Ascending aorta (tissue), 2 donors: Measurements from ENCODE around the gene ASTL. TPM values are rescaled to one million over a fixed set of nuclear protein-coding genes. Genes with fewer than 3 reads are reported as not detected.

Source experiments
- DNase-seq, 2 donors: peaks; one replicate each; pipeline ENCODE4 v3.0.0-alpha.2; 2019; ENCODE audit warnings: low spot score in 2 of 2
- H3K27ac ChIP-seq, 2 donors: fragments of 200-600 bp; sonication (generic); one replicate each; pipeline ENCODE4 v1.5.1; 2016 to 2017; ENCODE audit warnings: mild to moderate bottlenecking in 1 of 2
- H3K27me3 ChIP-seq: fragments of 200-600 bp; sonication (generic); one replicate; pipeline ENCODE4 v1.5.1; 2017
- H3K36me3 ChIP-seq, 2 donors: fragments of 200-600 bp; sonication (generic); one replicate each; pipeline ENCODE4 v1.5.1; 2016
- H3K4me1 ChIP-seq, 2 donors: fragments of 200-600 bp; sonication (generic); one replicate each; pipeline ENCODE4 v1.5.1; 2016 to 2017; ENCODE audit warnings: mild to moderate bottlenecking in 1 of 2
- H3K4me3 ChIP-seq, 2 donors: fragments of 200-600 bp; sonication (generic); one replicate each; pipeline ENCODE4 v1.5.1; 2016 to 2017; ENCODE audit warnings: mild to moderate bottlenecking in 1 of 2
- H3K9me3 ChIP-seq, 2 donors: fragments of 200-600 bp; sonication (generic); one replicate each; pipeline ENCODE4 v1.5.1; 2016
- CTCF ChIP-seq, 3 experiments: fragments of 200-600 bp in 2 of 3; fragments of 450-650 bp in 1 of 3; sonication (generic) in 2 of 3; IDR thresholded peaks; one replicate each; pipeline ENCODE4 v1.5.1; 2016 to 2019; ENCODE audit warnings: antibody characterized with exemption in 3 of 3, mild to moderate bottlenecking in 1 of 3, moderate library complexity in 1 of 3
- intact Hi-C: fragments of 100-400 bp; cut with DNase I; formaldehyde crosslinking; loops from one replicate; pipeline ENCODE4 v1.15.1; 2023
- total RNA-seq: library from RNA; depleted of rRNA; stranded (reverse); fragments of >200 nt; gene quantifications from one replicate; pipeline ENCODE4 v1.1.0, GENCODE V29; 2016

The ASTL gene
- total RNA-seq, 1 donor from 2014 or later, result not detected

GRCh38 chr2:96114546-96114902 lies 23.8 kb downstream of the ASTL start:
- Histone ChIP-seq H3K4me3 (peak overlapping the region in 1 of 2 donors; percentile 78), H3K9me3 (no peaks in the 10 kb centered on the region), H3K27me3 (peaks cover 7% of the 10 kb centered on the region), H3K36me3 (no peaks in the 10 kb centered on the region), H3K27ac (no peak overlapping the region), H3K4me1 (peaks cover 0 to 4% of the 10 kb centered on the region in 2 donors)
- DNase-seq, result no peak
- intact Hi-C loops, result loop anchor here (5.0 to 10.0 kb wide), 3 partner anchors 42 to 90 kb away; no protein-coding TSS in a partner anchor
- no peak for TF ChIP-seq CTCF (IDR thresholded peaks at IDR 0.05)

GRCh38 chr2:96113951-96114350 lies 24.4 kb downstream of the ASTL start:
- Histone ChIP-seq H3K27me3 (peaks cover 7% of the 10 kb centered on the region), H3K4me1 (peaks cover 3 to 4% of the 10 kb centered on the region in 2 donors), H3K27ac (no peak overlapping the region), H3K4me3 (peak overlapping the region in 1 of 2 donors; percentile 78), H3K9me3 (no peaks in the 10 kb centered on the region), H3K36me3 (no peaks in the 10 kb centered on the region)
- DNase-seq, result no peak
- intact Hi-C loops, result loop anchor here (5.0 to 10.0 kb wide), 3 partner anchors 42 to 89 kb away; no protein-coding TSS in a partner anchor
- TF ChIP-seq CTCF (IDR thresholded peaks at IDR 0.05), result no peak

DNA sequence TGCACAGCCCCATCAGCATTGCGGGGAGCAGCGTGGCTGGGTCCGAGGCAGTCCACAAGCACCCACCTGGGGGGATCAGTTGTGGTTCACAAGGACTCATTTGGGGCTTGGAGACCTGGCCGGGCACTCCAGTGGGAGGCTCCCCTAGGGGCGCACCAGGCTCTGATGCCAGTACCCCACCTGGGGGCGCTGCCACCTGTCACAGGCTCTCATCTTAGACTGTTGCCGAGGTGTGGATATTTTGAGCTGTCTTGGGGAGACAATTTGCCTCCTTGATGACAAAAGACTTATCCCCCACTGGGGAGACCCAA lies 25.0 kb downstream of the ASTL start:
- intact Hi-C loops, result loop anchor here (5.0 to 10.0 kb wide), 3 partner anchors 41 to 89 kb away; no protein-coding TSS in a partner anchor

GRCh38 chr2:96112501-96113366 lies 25.6 kb downstream of the ASTL start:
- peak overlapping the region in 1 of 2 donors; percentile 78 for H3K4me3 ChIP-seq
- H3K4me1 ChIP-seq, result peaks cover 4 to 7% of the 10 kb centered on the region in 2 donors
- no peaks in the 10 kb centered on the region for H3K36me3 ChIP-seq
- no peak overlapping the region for H3K27ac ChIP-seq
- intact Hi-C loops, result loop anchor here (5.0 to 10.0 kb wide), 3 partner anchors 40 to 88 kb away; no protein-coding TSS in a partner anchor
- no peak for DNase-seq
- H3K27me3 ChIP-seq, result peaks cover 7% of the 10 kb centered on the region
- TF ChIP-seq CTCF (IDR thresholded peaks at IDR 0.05), result no peak
- H3K9me3 ChIP-seq, result no peaks in the 10 kb centered on the region

More for the DNA sequence above, 25.0 kb downstream of the ASTL start:
- Histone ChIP-seq H3K4me1 (peaks cover 4 to 7% of the 10 kb centered on the region in 2 donors), H3K36me3 (no peaks in the 10 kb centered on the region), H3K9me3 (no peaks in the 10 kb centered on the region), H3K4me3 (peak overlapping the region in 1 of 2 donors; percentile 78), H3K27ac (no peak overlapping the region), H3K27me3 (peaks cover 7% of the 10 kb centered on the region)
- DNase-seq, result no peak
- no peak for TF ChIP-seq CTCF (IDR thresholded peaks at IDR 0.05)

GRCh38 chr2:96111823-96112500 lies 26.3 kb downstream of the ASTL start:
- Histone ChIP-seq H3K27ac (no peak overlapping the region), H3K36me3 (no peaks in the 10 kb centered on the region), H3K27me3 (peaks cover 7% of the 10 kb centered on the region), H3K4me1 (peaks cover 4 to 7% of the 10 kb centered on the region in 2 donors), H3K4me3 (no peak overlapping the region), H3K9me3 (no peaks in the 10 kb centered on the region)
- intact Hi-C loops, result loop anchor here (5.0 to 10.0 kb wide), 3 partner anchors 40 to 87 kb away; no protein-coding TSS in a partner anchor
- no peak for TF ChIP-seq CTCF (IDR thresholded peaks at IDR 0.05)
- no peak for DNase-seq
